GM12892 (cell line): Measurements from ENCODE around the gene ARID5B.

ENCODE experiments used
- POLR2A ChIP-seq: IDR thresholded peaks from 2 replicates; pipeline ENCODE4 v1.6.1; 2011; ENCODE audit warnings: low read depth, low read length, control low read depth
- POLR2AphosphoS5 ChIP-seq: IDR thresholded peaks from 2 replicates; pipeline ENCODE4 v1.6.1; 2011; ENCODE audit warnings: low read depth, low read length, control low read depth

DNA sequence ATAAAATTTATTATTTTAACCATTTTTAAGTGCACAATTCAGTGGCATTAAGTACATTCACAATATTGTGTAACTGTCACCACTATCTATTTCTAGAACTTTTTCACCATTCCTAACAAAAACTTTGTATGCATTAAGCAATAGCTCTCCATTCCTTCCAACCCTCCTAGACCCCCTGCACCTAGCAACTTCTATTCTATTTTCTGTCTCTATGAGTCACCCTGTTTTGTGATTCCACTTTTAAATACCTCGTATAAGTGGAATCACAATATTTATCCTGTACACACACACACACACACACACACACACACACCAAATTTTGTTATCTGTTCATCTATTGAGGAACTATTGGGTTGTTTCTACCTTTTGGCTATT, 89.2 kb downstream of the ARID5B start:
- TF ChIP-seq POLR2A (no peak), POLR2AphosphoS5 (no peak)
